ENCODE results near the gene TMEM44. TPM values are rescaled to one million over a fixed set of nuclear protein-coding genes. Genes with fewer than 3 reads are reported as not detected.

The TMEM44 gene
- total RNA-seq, 1 experiment from 2014 or later: 12.2 TPM

DNA sequence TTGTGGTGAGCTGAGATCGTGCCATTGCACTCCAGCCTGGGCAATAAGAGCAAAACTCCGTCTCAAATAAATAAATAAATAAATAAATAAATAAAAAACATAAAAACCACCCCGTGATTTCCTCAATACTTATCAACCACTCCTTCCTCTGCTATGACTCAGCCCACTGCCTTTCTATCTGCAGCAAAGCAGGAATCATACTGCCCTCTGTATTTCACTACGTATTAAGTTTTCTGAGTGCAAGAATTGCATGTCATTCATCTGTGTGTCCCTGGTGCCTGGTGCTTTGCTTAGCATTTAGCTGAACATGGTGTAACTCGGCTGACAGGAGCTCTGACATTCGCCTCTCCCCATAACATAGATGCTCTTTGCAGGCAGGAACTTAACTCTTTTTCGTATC lies 31.6 kb upstream of the TMEM44 start:
- Histone ChIP-seq H3K4me1 (replicated peaks) (no peaks in the 10 kb centered on the region), H3K36me3 (peaks cover 53% of the 10 kb centered on the region), H3K27ac (no peak overlapping the region), H3K4me3 (no peak overlapping the region), H3K9me3 (replicated peaks) (no peaks in the 10 kb centered on the region), H3K27me3 (replicated peaks) (no peaks in the 10 kb centered on the region)
- DNase-seq (ENCODE audit: low read depth in 1 of 2, low spot score in 2 of 2): no peak

DNA sequence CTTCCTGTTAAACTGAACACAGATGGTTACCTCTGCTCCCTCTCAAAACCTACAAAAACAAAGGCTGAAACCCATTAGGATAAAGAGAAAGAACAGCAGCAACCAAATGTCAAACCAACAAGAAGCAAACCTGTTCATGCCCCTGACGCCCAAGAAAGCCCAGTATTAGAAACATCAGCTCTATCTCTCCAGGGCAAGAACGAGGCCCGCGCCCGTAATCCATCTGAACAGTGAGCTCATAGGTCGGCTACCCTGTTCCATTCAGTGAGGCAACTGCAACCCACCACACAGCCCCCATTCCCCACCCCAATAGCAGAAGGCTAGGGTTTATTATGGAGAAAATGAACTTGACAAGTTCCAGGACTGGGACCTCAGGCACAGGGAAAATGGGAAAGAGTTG lies 28.7 kb upstream of the TMEM44 start:
- Histone ChIP-seq H3K36me3 (peaks cover 62% of the 10 kb centered on the region), H3K4me1 (replicated peaks) (no peaks in the 10 kb centered on the region), H3K4me3 (no peak overlapping the region), H3K27me3 (replicated peaks) (no peaks in the 10 kb centered on the region), H3K27ac (no peak overlapping the region), H3K9me3 (replicated peaks) (no peaks in the 10 kb centered on the region)
- no peak for DNase-seq (ENCODE audit: low read depth in 1 of 2, low spot score in 2 of 2)

DNA sequence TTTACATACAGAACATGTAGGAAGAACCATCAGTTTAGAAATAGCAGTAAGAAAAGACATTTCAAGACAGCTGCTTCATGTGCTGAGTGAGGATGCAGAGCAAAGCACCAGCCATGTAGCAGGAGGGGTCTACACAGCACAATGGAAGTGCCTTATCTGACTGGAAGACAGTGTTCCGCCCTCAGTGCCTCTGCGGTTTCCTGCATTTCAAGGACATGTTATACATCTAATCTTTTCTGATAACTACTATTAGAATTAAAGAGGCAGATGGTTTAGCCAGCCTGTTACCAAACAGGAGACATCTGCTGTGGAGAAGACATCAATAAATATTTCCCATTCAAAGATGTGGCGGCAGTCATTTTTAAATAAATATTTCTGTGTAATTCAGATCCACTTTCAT lies 28.2 kb upstream of the TMEM44 start:
- H3K36me3 ChIP-seq: peaks cover 58% of the 10 kb centered on the region
- no peaks in the 10 kb centered on the region for H3K27me3 ChIP-seq (replicated peaks)
- no peak for DNase-seq (ENCODE audit: low read depth in 1 of 2, low spot score in 2 of 2)
- H3K4me1 ChIP-seq (replicated peaks): no peaks in the 10 kb centered on the region
- no peak overlapping the region for H3K4me3 ChIP-seq
- no peaks in the 10 kb centered on the region for H3K9me3 ChIP-seq (replicated peaks)
- no peak overlapping the region for H3K27ac ChIP-seq

DNA sequence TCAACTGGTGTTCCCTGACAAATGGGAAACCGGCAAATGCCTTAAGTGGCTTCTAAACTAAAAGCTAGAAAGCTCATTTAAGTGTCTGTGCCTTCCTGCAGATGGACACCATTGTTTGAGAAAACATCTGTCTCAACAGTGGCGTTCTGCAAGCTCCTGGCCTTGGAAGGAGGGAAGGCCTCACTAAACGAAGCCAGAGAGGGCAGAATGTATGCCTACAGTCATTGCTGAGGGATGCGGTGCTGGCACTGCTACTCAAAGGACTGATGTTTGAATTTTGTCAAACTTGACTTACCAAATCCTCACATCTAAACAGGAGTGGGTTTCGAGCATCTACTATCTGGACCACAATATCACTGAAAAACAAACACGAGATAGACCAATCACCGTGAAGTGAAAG lies 26.6 kb upstream of the TMEM44 start:
- no peak overlapping the region for H3K4me3 ChIP-seq
- peaks cover 48% of the 10 kb centered on the region for H3K36me3 ChIP-seq
- H3K27ac ChIP-seq: no peak overlapping the region
- no peaks in the 10 kb centered on the region for H3K27me3 ChIP-seq (replicated peaks)
- H3K9me3 ChIP-seq (replicated peaks): no peaks in the 10 kb centered on the region
- no peak for DNase-seq (ENCODE audit: low read depth in 1 of 2, low spot score in 2 of 2)
- no peaks in the 10 kb centered on the region for H3K4me1 ChIP-seq (replicated peaks)

DNA sequence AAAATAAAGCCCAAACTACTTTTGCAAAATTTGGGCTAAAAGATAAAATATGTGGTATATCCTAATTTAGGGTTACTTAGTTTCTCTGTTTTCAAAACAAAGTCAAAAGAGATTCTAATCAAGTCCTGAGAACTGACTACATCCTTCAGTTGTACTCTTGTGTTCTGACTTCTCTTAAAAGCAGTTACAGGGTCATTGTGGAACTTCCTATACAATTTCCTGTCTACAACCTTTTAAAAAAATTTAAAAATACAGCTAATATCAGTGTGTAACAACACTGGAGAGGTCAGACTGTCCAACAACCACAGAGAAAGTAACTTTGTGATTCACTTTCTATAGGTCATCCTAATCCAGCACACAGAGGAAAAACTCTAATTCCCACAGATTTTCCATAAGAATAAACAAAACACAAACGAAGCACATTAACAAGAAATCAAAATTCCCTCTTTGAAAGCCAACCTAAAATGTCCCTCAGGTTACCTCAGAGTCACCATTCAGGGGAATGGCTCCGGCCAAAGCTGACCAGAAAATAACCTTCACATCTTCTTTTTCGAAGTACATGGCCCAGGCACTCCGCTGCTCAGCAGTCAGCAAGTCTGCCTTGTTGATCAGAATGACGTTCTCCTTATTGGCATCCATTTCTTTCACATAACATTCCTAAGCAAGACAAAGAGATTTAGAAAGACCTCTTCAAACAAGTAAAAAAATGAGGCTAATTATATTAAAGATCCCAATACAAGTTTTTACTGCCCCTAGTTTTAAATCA lies 25.4 kb upstream of the TMEM44 start:
- H3K36me3 ChIP-seq: peaks cover 51% of the 10 kb centered on the region
- DNase-seq (ENCODE audit: low read depth in 1 of 2, low spot score in 2 of 2): no peak
- peaks cover 4% of the 10 kb centered on the region; the same call in 1 of the 2 replicates for H3K4me1 ChIP-seq (replicated peaks)
- H3K27me3 ChIP-seq (replicated peaks): no peaks in the 10 kb centered on the region
- H3K9me3 ChIP-seq (replicated peaks): no peaks in the 10 kb centered on the region
- H3K27ac ChIP-seq: no peak overlapping the region
- no peak overlapping the region for H3K4me3 ChIP-seq

DNA sequence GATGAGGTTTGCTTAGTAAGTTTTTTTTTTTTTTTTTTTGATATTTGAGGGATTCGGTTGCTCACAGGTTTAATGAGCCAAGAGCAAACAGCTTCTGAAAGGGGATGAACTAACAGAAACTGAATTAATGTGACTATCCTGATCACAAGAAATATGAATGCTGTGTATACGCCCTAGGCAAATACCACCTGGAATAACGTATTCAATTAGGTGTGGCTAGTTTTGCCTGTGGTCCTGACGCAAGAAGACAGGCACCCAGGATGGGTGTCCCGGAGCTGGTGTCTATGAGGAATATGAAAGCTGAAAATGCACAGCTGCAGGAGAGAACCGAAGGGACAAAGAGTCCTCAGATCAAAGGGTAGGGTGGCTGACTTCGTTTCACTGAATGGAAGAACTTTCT lies 24.2 kb upstream of the TMEM44 start:
- Histone ChIP-seq H3K9me3 (replicated peaks) (no peaks in the 10 kb centered on the region), H3K4me3 (no peak overlapping the region), H3K36me3 (peaks cover 59% of the 10 kb centered on the region), H3K27ac (no peak overlapping the region), H3K27me3 (replicated peaks) (no peaks in the 10 kb centered on the region), H3K4me1 (replicated peaks) (peaks cover 4% of the 10 kb centered on the region; the same call in 1 of the 2 replicates)
- DNase-seq (ENCODE audit: low read depth in 1 of 2, low spot score in 2 of 2): no peak

DNA sequence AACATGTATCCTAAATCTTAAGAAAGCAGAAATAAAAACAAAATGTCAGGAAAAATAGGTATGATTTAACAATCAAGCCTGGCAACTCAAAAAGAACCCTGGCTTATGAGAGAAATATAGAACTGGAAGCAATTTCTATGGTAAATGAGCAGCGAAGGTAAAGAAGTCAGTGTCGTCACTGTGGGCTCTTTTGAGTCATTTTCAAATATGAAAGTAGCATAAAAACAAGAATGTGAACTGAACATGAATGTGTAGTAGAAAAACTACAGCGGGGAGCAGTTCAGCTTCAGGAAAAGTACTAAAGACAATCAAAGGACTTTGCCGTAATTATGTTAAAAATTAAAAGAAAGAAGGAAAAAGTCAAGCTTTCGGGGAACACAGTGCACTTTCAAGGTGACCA lies 21.2 kb upstream of the TMEM44 start:
- no peaks in the 10 kb centered on the region for H3K27me3 ChIP-seq (replicated peaks)
- no peak overlapping the region for H3K4me3 ChIP-seq
- peaks cover 4% of the 10 kb centered on the region; the same call in 1 of the 2 replicates for H3K4me1 ChIP-seq (replicated peaks)
- H3K27ac ChIP-seq: no peak overlapping the region
- peaks cover 66% of the 10 kb centered on the region for H3K36me3 ChIP-seq
- no peak for DNase-seq (ENCODE audit: low read depth in 1 of 2, low spot score in 2 of 2)
- no peaks in the 10 kb centered on the region for H3K9me3 ChIP-seq (replicated peaks)

DNA sequence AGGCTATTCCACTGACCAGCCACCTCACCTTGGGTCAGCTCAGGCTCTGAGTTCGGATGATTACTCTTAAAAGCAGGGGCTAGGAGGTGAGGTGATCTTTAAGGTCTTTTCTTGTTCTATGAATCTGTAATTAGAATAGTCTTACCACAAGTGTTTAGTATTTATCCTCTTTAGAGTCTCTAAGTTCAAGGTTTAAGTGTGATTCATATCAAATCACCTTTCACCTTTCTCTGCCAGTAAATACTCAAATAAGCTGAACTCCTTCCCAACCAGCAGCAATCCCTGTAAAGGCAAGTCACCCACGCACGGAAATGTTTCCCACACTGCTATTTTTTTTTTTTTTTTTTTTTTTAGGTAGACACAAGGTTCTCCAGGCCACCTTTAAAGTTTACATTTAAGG lies 14.5 kb upstream of the TMEM44 start:
- Histone ChIP-seq H3K9me3 (replicated peaks) (no peaks in the 10 kb centered on the region), H3K36me3 (peaks cover 71% of the 10 kb centered on the region), H3K4me3 (no peak overlapping the region)

DNA sequence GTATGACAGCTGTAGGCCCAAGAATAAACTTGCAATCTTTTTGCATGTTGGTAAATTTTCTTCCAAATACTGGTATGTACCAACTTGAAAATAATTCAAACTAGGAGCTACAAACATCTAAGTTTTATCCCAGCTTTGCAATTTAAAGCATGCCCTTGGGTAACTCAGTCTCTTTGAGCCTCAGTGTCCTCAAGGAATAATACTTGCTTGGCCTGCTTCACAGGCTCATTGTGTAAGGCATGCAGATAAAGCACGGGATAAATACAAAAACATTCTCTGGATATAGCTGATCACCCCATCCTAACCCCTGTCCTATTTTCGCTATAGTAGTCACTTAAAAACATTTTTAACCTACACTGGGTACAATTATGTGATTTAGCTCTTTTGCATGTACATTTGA lies 9.6 kb upstream of the TMEM44 start:
- no peaks in the 10 kb centered on the region for H3K9me3 ChIP-seq (replicated peaks)
- no peak overlapping the region for H3K27ac ChIP-seq
- peaks cover 28% of the 10 kb centered on the region for H3K4me1 ChIP-seq (replicated peaks)
- H3K4me3 ChIP-seq: no peak overlapping the region
- H3K36me3 ChIP-seq: peaks cover 47% of the 10 kb centered on the region
- DNase-seq (ENCODE audit: low read depth in 1 of 2, low spot score in 2 of 2): no peak
- no peaks in the 10 kb centered on the region for H3K27me3 ChIP-seq (replicated peaks)

More for the DNA sequence above, 14.5 kb upstream of the TMEM44 start:
- Histone ChIP-seq H3K27me3 (replicated peaks) (no peaks in the 10 kb centered on the region), H3K27ac (no peak overlapping the region), H3K4me1 (replicated peaks) (no peaks in the 10 kb centered on the region)
- DNase-seq (ENCODE audit: low read depth in 1 of 2, low spot score in 2 of 2): no peak

DNA sequence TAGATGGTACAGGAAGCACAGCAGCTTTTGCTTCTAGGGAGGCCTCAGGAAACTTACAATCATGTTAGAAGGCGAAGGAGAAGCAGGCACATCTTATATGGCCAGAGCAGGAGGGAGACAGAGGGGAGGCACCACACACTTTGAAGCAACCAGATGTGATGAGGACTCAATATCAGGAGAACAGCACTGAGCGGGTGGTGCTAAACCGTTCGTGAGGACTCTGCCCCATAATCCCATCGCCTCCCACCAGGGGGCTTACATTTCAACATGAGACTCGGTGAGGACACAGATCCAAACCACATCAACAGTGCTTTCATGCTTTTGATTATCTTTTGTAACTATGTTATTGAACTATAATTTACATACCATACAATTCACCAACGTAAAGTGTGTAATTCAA lies 7.6 kb upstream of the TMEM44 start:
- 0 out of 2 replicates have a peak overlapping the region, but pooled peaks have one; percentile 6 for H3K27ac ChIP-seq
- H3K9me3 ChIP-seq (replicated peaks): no peaks in the 10 kb centered on the region
- peak in 1 of 2 experiments; percentile 66 for DNase-seq (ENCODE audit: low read depth in 1 of 2, low spot score in 2 of 2)

DNA sequence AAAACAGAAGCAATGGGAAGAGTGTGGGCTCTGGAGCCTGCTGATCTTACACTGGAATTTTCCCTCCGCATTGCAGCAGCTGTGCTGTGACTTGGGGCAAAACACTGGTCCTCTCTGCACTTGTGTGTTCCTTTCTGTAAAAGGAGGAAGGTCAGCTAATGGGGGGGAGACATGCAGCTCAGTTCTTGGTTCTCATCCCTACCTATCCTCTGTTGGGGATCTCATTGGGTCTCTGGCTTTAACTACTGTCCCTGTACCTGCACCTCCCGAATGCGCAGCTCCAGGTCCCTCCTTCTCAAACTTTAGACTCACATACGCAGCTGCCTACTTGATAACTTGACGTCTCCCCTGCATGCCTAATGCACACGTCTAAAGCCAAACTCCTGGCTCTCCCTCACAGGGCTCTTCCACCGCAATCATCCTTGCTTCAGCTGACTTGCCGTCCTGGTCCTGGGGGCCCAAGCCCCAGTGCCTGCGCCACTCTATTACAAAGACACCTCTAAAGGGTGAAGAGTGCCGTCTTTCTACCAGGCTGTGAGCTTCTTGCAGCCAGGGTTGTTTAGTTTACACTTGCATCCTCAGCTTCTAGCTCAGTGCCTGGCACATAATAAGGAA lies 5.9 kb upstream of the TMEM44 start:
- DNase-seq (ENCODE audit: low read depth in 1 of 2, low spot score in 2 of 2): no peak
- no peaks in the 10 kb centered on the region for H3K9me3 ChIP-seq (replicated peaks)
- H3K27me3 ChIP-seq (replicated peaks): no peaks in the 10 kb centered on the region
- no peak overlapping the region for H3K4me3 ChIP-seq
- H3K27ac ChIP-seq: no peak overlapping the region
- peaks cover 28% of the 10 kb centered on the region for H3K4me1 ChIP-seq (replicated peaks)
- peaks cover 27% of the 10 kb centered on the region for H3K36me3 ChIP-seq

More for the DNA sequence above, 7.6 kb upstream of the TMEM44 start:
- Histone ChIP-seq H3K4me3 (no peak overlapping the region), H3K36me3 (peaks cover 39% of the 10 kb centered on the region), H3K4me1 (replicated peaks) (peaks cover 28% of the 10 kb centered on the region), H3K27me3 (replicated peaks) (no peaks in the 10 kb centered on the region)

DNA sequence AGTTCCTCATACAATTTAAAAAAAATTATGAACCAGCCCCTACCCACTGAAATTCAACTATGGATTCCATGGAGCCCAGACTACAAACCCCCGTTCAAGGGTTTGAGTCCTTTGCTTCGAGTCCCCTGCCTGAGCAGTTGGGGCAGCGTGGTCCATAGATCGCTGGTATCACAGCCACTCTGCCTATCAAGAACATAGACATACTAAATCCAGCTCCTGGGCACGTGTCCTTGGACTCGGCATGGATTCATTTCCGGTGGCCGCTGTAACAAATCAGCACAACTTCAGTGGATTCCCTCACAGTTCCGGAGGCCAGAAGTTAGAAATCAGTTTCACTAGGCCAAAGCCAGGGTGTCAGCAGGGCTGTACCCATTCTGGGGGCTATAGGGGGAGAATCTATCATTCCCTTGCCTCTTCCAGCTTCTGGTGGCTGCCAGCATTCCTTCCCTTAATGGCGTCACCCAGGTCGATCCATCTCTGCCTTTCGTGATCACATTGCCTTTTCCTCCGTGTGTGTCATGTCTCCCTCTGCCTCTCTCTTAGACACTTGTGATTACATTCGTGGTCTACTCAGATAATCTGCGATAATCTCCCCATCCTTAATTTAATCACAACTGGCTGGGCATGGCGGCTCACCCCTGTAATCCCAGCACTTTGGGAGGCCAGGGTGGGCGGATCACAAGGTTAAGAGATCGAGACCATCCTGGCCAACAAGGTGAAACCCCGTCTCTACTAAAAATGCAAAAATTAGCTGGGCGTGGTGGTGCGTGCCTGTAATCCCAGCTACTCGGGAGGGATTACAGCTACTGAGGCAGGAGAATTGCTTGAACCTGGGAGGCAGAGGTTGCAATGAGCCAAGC lies 4.6 kb upstream of the TMEM44 start:
- H3K27me3 ChIP-seq (replicated peaks): no peaks in the 10 kb centered on the region
- no peak overlapping the region for H3K27ac ChIP-seq
- no peaks in the 10 kb centered on the region for H3K9me3 ChIP-seq (replicated peaks)
- H3K4me1 ChIP-seq (replicated peaks): peaks cover 31% of the 10 kb centered on the region
- no peak for DNase-seq (ENCODE audit: low read depth in 1 of 2, low spot score in 2 of 2)
- H3K36me3 ChIP-seq: peaks cover 14% of the 10 kb centered on the region
- H3K4me3 ChIP-seq: no peak overlapping the region

DNA sequence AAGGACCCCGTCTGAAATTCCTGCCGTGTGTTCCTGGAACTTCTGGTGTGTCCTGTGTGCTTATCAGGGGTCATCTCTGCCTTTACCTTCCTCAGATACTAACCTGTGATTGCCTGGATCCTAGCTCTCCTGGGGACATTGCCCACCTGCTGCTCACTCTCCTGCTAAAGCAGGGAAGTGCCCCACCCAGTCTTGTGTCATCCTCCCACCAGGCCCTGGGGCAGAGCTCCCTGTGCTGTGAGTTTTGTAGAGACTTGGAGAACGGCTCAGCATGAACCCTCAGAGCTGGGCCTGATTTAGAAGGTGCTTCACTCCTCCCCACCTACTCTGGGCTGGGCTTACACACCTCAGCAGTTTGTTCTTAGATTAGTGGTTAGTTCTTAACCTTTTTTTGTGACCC lies 3.8 kb upstream of the TMEM44 start:
- Histone ChIP-seq H3K27ac (no peak overlapping the region), H3K27me3 (replicated peaks) (no peaks in the 10 kb centered on the region), H3K4me1 (replicated peaks) (peaks cover 35% of the 10 kb centered on the region), H3K9me3 (replicated peaks) (no peaks in the 10 kb centered on the region), H3K4me3 (no peak overlapping the region), H3K36me3 (peaks cover 13% of the 10 kb centered on the region)
- no peak for DNase-seq (ENCODE audit: low read depth in 1 of 2, low spot score in 2 of 2)

All from SJSA1 (cell line).